GM18519 (cell line): ENCODE results near the gene SHMT2.

Experiments
- ATAC-seq: cut with Tn5 transposase; IDR thresholded peaks from one replicate; pipeline ENCODE4 v1.9.1; 2021; ENCODE audit warnings: mild to moderate bottlenecking, moderate library complexity; ENCODE audit not compliant: unreplicated experiment, low FRiP score

SHMT2 gene

GRCh38 chr12:57229634-57230380 is at the start of gene SHMT2:
TSS of gene SHMT2 (plus strand) at chr12:57229711. CDS start at chr12:57229779, 68 bp downstream.
- ATAC-seq, result peak; percentile 60

- ATAC-seq, result no peak
Measured at GRCh38 chr12:57180321-57180989, 49.1 kb upstream of the SHMT2 start.

- no peak for ATAC-seq
Measured at GRCh38 chr12:57181072-57181471, 48.4 kb upstream of the SHMT2 start.

GRCh38 chr12:57181561-57182155 is 47.9 kb upstream of the SHMT2 start:
- ATAC-seq, result no peak

GRCh38 chr12:57182918-57183575 is 46.5 kb upstream of the SHMT2 start:
- ATAC-seq, result no peak

- ATAC-seq, result no peak
Measured at GRCh38 chr12:57183939-57184725, 45.4 kb upstream of the SHMT2 start.

GRCh38 chr12:57185403-57185802 is 44.1 kb upstream of the SHMT2 start:
- no peak for ATAC-seq

GRCh38 chr12:57185906-57186508 is 43.5 kb upstream of the SHMT2 start:
- no peak for ATAC-seq

- ATAC-seq, result no peak
Measured at GRCh38 chr12:57187222-57188089, 42.1 kb upstream of the SHMT2 start.

GRCh38 chr12:57188090-57188425 is 41.5 kb upstream of the SHMT2 start:
- no peak for ATAC-seq

GRCh38 chr12:57190037-57190436 is 39.5 kb upstream of the SHMT2 start:
- no peak for ATAC-seq

GRCh38 chr12:57190821-57191220 is 38.7 kb upstream of the SHMT2 start:
- ATAC-seq, result no peak

- no peak for ATAC-seq
Measured at GRCh38 chr12:57191410-57191809, 38.1 kb upstream of the SHMT2 start.

- ATAC-seq, result no peak
Measured at GRCh38 chr12:57192920-57193319, 36.6 kb upstream of the SHMT2 start.

GRCh38 chr12:57193706-57194245 is 35.7 kb upstream of the SHMT2 start:
- ATAC-seq, result no peak

- no peak for ATAC-seq
Measured at GRCh38 chr12:57194253-57194652, 35.3 kb upstream of the SHMT2 start.

- no peak for ATAC-seq
Measured at GRCh38 chr12:57195186-57195585, 34.3 kb upstream of the SHMT2 start.

GRCh38 chr12:57195611-57196371 is 33.7 kb upstream of the SHMT2 start:
- no peak for ATAC-seq
